SH-SY5Y (cell line): ENCODE data around the gene FAM117B.

Source experiments
- GATA2 ChIP-seq: IDR thresholded peaks from 2 replicates; pipeline ENCODE4 v1.6.1; 2011; ENCODE audit warnings: mild to moderate bottlenecking, low read depth, low read length
- GATA3 ChIP-seq: IDR thresholded peaks from 2 replicates; pipeline ENCODE4 v1.6.1; 2011; ENCODE audit warnings: low read depth, mild to moderate bottlenecking, low read length, moderate library complexity

DNA sequence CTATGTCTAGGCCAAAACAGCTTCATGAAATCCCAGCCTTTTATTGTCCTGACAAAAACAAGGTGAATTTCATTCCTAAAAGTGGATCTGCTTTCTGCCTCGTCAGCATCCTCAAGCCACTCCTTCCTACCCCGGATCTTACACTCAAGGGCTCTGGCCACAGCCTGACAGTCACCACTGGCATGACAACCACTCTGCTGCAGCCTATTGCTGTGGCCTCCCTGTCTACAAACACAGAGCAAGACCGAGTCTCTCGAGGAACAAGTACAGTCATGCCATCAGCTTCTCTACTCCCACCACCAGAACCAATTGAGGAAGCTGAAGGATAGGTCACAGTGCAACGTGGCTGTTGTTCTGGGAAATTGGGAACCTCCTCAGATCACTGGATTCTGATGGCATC lies 130.7 kb downstream of the FAM117B start:
- TF ChIP-seq GATA2 (no peak), GATA3 (no peak)
